PFSK-1 (cell line): ENCODE results near the gene MTX3.

Source experiments
- POLR2AphosphoS5 ChIP-seq: IDR thresholded peaks from 2 replicates; pipeline ENCODE4 v1.6.1; 2012; ENCODE audit warnings: low read depth, mild to moderate bottlenecking, control low read depth, low read length, moderate library complexity
- REST ChIP-seq, 2 experiments: IDR thresholded peaks; 2 replicates each; pipeline versions ENCODE4 v1.6.1 to v1.8.0; 2011 to 2012; ENCODE audit warnings: low read depth in 2 of 2, low read length in 2 of 2, control low read depth in 1 of 2, inconsistent platforms in 1 of 2, mild to moderate bottlenecking in 1 of 2, moderate library complexity in 1 of 2; ENCODE audit not compliant: insufficient read depth in 1 of 2
- TAF1 ChIP-seq: IDR thresholded peaks from 2 replicates; pipeline ENCODE4 v1.6.1; 2012; ENCODE audit warnings: low read length, control low read depth, borderline replicate concordance; ENCODE audit not compliant: insufficient read depth

DNA sequence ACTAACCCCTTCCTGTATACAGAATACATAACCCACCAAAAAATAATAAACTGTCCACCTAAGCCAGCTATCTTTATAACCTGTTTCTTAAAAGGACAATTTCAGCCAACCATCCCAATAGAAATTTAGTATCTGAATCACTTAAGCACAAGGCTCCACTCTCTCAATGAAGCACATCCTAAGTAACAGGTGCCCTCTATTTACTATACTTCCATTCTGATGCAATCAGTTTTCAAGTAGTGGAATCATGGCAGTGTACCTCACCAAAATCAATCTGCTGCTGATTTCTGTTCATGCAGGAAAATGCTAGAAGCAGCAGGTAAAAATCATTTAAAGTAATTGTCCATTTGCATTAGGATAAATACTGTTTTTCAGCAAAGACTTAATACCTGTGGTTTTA, 4.8 kb downstream of the MTX3 start:
- no peak for TF ChIP-seq POLR2AphosphoS5
- no peak for TF ChIP-seq REST (IDR thresholded peaks at IDR 0.05; ENCODE audit: insufficient read depth in 1 of 2, low read depth in 2 of 2, low read length in 2 of 2)
- TF ChIP-seq TAF1, result no peak
